ENCODE results near the gene CEP97. TPM values are rescaled to one million over a fixed set of nuclear protein-coding genes. Genes with fewer than 3 reads are reported as not detected.
"Not testable (repeated sequence)": the region's sequence is repeated elsewhere in the genome, so short reads cannot be mapped to it uniquely, and the experiment has no call there.

Gene CEP97
- total RNA-seq, 4 donors from 2014 or later: 5.1 to 39.5 (median 17.0) TPM

DNA sequence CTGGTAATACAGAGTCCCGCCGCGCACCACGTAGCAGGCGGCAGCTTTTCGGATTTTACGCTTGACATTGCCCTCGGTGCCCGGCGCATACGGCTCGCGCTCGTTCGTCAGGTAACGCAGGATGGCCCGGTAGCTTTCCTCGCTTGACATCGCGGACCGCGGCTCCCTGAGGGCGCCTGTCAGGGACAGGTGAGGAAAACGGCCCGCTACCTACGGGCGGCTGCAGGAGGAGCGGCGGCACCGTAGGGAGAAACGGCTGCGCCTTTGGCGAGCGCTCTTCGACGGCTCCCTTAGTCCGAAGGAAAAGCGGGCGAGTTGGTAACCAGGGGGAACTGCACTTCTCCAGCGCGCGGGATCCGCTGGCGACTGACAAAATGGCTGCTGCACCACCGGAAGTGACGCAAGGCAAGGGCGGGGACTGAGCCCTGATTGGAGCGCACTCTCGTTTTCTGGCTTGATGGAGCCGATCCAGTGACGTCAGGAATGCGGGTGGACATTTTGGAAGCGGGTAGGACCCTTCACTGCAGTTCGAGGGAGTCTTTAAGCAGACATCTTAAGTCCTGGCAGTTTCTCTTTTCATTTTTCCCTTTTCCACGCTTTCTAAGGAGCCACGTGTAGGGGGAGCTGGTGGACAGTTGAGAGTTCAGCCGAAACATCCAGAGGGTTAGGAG is 47.5 kb upstream of the CEP97 start, which contains the start of gene ZBTB11:
Gene ZBTB11, minus strand, starts transcription at position 368 of the 671 bp plus-strand sequence. Its CDS starts 218 bp downstream, at position 150.
- no peaks in the 10 kb centered on the region for H3K27me3 ChIP-seq
- H3K4me3 ChIP-seq: peak within 1 kb of the TSS; percentile 93 to 95
- intact Hi-C loops (cut with DNase I; ENCODE audit: low total_unique reads): loop anchor here (10.0 kb wide), 1 partner anchor 102 kb away; the partner anchor contains the start of gene PCNP
- peak; percentile 83 to 92 for TF ChIP-seq POLR2A (IDR thresholded peaks at IDR 0.05)
- peak; percentile 49 to 68 (median 58) for TF ChIP-seq CTCF (IDR thresholded peaks at IDR 0.05)
- no peaks in the 10 kb centered on the region for H3K9me3 ChIP-seq
- H3K4me1 ChIP-seq: peaks cover 0 to 7% of the 10 kb centered on the region in 2 donors
- no peaks in the 10 kb centered on the region for H3K36me3 ChIP-seq
- DNase-seq: peak; percentile 100
- H3K27ac ChIP-seq: peak within 1 kb of the TSS; percentile 92 to 99

GRCh38 chr3:101677436-101678286 is 46.8 kb upstream of the CEP97 start:
- intact Hi-C loops (cut with DNase I; ENCODE audit: low total_unique reads): loop anchor here (10.0 kb wide), 1 partner anchor 103 kb away; the partner anchor contains the start of gene PCNP
- peaks cover 0 to 7% of the 10 kb centered on the region in 2 donors for H3K4me1 ChIP-seq

GRCh38 chr3:101678837-101679236 is 45.6 kb upstream of the CEP97 start:
- intact Hi-C loops (cut with DNase I; ENCODE audit: low total_unique reads): loop anchor here (10.0 kb wide), 1 partner anchor 104 kb away; the partner anchor contains the start of gene PCNP
- DNase-seq, H3K9me3 ChIP-seq, H3K4me1 ChIP-seq, H3K4me3 ChIP-seq, H3K36me3 ChIP-seq, H3K27ac ChIP-seq, H3K27me3 ChIP-seq: not testable (repeated sequence)

More at GRCh38 chr3:101677436-101678286, 46.8 kb upstream of the CEP97 start:
- H3K27ac ChIP-seq: peak overlapping the region; percentile 57 to 92
- H3K36me3 ChIP-seq: no peaks in the 10 kb centered on the region
- DNase-seq: peak; percentile 28 to 37
- H3K27me3 ChIP-seq: no peaks in the 10 kb centered on the region
- no peaks in the 10 kb centered on the region for H3K9me3 ChIP-seq
- no peak for TF ChIP-seq POLR2A (IDR thresholded peaks at IDR 0.05)
- TF ChIP-seq CTCF (IDR thresholded peaks at IDR 0.05): no peak
- peak overlapping the region; percentile 20 to 95 for H3K4me3 ChIP-seq

- no peak for DNase-seq
- intact Hi-C loops (cut with DNase I; ENCODE audit: low total_unique reads): no loop called here
- TF ChIP-seq CTCF (IDR thresholded peaks at IDR 0.05) (no peak), POLR2A (IDR thresholded peaks at IDR 0.05) (no peak)
Measured at GRCh38 chr3:101680466-101680865, 43.9 kb upstream of the CEP97 start.

DNA sequence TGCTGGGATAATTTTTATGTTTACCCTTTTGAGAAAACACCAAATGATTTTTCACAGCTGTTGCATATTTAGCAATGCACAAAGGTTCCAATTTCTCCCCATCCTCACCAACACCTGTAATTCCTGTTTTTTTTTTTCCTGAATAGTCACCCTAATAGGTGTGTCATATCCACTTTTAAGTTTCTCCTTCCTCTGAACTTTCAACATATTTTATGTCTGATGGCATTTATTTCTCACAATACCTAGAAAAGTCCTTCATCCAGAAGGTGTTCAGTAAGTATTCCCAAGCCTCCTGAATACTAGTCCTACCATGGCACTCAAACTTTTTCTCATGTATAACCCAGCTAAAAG is 39.4 kb upstream of the CEP97 start:
- Histone ChIP-seq H3K27me3 (no peaks in the 10 kb centered on the region), H3K36me3 (no peaks in the 10 kb centered on the region), H3K9me3 (no peaks in the 10 kb centered on the region), H3K27ac (peak overlapping the region; percentile 92 to 98), H3K4me1 (no peaks in the 10 kb centered on the region), H3K4me3 (peak overlapping the region; percentile 56 to 77)
- DNase-seq: no peak
- TF ChIP-seq POLR2A (IDR thresholded peaks at IDR 0.05) (no peak), CTCF (IDR thresholded peaks at IDR 0.05) (no peak)
- intact Hi-C loops (cut with DNase I; ENCODE audit: low total_unique reads): no loop called here

More at GRCh38 chr3:101680466-101680865, 43.9 kb upstream of the CEP97 start:
- Histone ChIP-seq H3K4me1 (peaks cover 0 to 7% of the 10 kb centered on the region in 2 donors), H3K9me3 (no peaks in the 10 kb centered on the region), H3K36me3 (no peaks in the 10 kb centered on the region), H3K27me3 (no peaks in the 10 kb centered on the region), H3K4me3 (no peak overlapping the region), H3K27ac (no peak overlapping the region)

Data from uterus (tissue), 4 donors.